Heart left ventricle (tissue), 16 donors: ENCODE results near the gene VAMP2. TPM values are rescaled to one million over a fixed set of nuclear protein-coding genes. Genes with fewer than 3 reads are reported as not detected.

Source experiments
- ATAC-seq, 4 donors: fragments of 200-7000 bp; cut with Tn5 transposase; one replicate each; pipeline ENCODE4 v1.9.1; 2020 to 2022; ENCODE audit warnings: moderate library complexity in 4 of 4, mild to moderate bottlenecking in 3 of 4, moderate number of reproducible peaks in 1 of 4
- DNase-seq, 5 donors: peaks; one replicate each; pipeline ENCODE4 v3.0.0-alpha.2; 2020
- H3K27ac ChIP-seq, 12 donors: fragments of 200-600 bp; sonication (generic) in 4 of 12; one replicate each; pipeline versions ENCODE4 v1.5.0 to v1.8.0; 2016 to 2022; ENCODE audit warnings: mild to moderate bottlenecking in 2 of 12
- H3K27me3 ChIP-seq, 9 donors: fragments of 200-600 bp; sonication (generic) in 2 of 9; one replicate each; pipeline versions ENCODE4 v1.5.1 to v1.8.0; 2016 to 2022; ENCODE audit warnings: mild to moderate bottlenecking in 3 of 9
- H3K36me3 ChIP-seq, 9 donors: fragments of 200-600 bp; sonication (generic) in 2 of 9; one replicate each; pipeline versions ENCODE4 v1.5.0 to v1.8.0; 2018 to 2022; ENCODE audit warnings: mild to moderate bottlenecking in 2 of 9
- H3K4me1 ChIP-seq, 12 donors: fragments of 200-600 bp; sonication (generic) in 4 of 12; one replicate each; pipeline versions ENCODE4 v1.5.0 to v1.8.0; 2016 to 2022; ENCODE audit warnings: mild to moderate bottlenecking in 3 of 12
- H3K4me3 ChIP-seq, 12 donors: fragments of 200-600 bp; sonication (generic) in 4 of 12; one replicate each; pipeline versions ENCODE4 v1.5.0 to v1.8.0; 2017 to 2022; ENCODE audit warnings: mild to moderate bottlenecking in 9 of 12, moderate library complexity in 4 of 12
- H3K9me3 ChIP-seq, 12 donors: fragments of 200-600 bp; sonication (generic) in 4 of 12; one replicate each; pipeline versions ENCODE4 v1.5.0 to v1.8.0; 2016 to 2022; ENCODE audit warnings: mild to moderate bottlenecking in 1 of 12
- CTCF ChIP-seq, 12 donors: fragments of 200-600 bp; sonication (generic) in 4 of 12; IDR thresholded peaks; one replicate each; pipeline versions ENCODE4 v1.5.0 to v1.8.0; 2018 to 2022; ENCODE audit warnings: antibody characterized with exemption in 12 of 12, mild to moderate bottlenecking in 5 of 12
- POLR2A ChIP-seq, 2 donors: fragments of 450-650 bp; IDR thresholded peaks; one replicate each; pipeline ENCODE4 v1.6.1; 2017; ENCODE audit warnings: antibody characterized with exemption in 2 of 2, mild to moderate bottlenecking in 2 of 2, moderate library complexity in 2 of 2
- WGBS, 4 donors: extraction: QIAGEN DNeasy Blood & Tissue Kit in 2 of 4; methylation state at CpG; one replicate each; pipeline versions ENCODE4 v1.1.5 to v1.1.7; 2013 to 2018; 5-methylcytosine and 5-hydroxymethylcytosine counted together
- intact Hi-C, 10 donors: fragments of 100-400 bp; cut with DNase I; formaldehyde crosslinking; loops; one replicate each; pipeline versions ENCODE4 v1.11.1 to v1.14.2; 2022
- polyA plus RNA-seq, 2 donors: library from polyadenylated mRNA; stranded (reverse); fragments of 200-250 nt; gene quantifications; one replicate each; pipeline ENCODE4 v1.2.3, GENCODE V29; 2013
- total RNA-seq, 9 donors: library from RNA; depleted of rRNA in 2 of 9; stranded (reverse); fragments of >200 nt in 2 of 9; fragmentation: NEBNext Ultra II Directional in 3 of 9; extraction: Animal tissue kit (Norgen Biotek cat#: 25700) in 3 of 9; gene quantifications; one replicate each; pipeline versions ENCODE4 v1.1.0 to v1.2.4, GENCODE V29; 2016 to 2023
- donor health status: ischemic (EF 13 %, LVEDD 7.1; RV severe dilation, severe dysfunction).
- donor health status: healthy with polysubstance abuse.
- donor health status: DM: no; HTN: yes; CAD: no.
- donor health status: DM: no; HTN: no; CAD: no.
- donor health status: ischemic (EF 25% LVEDD 6.9; RV normal size, moderate dysfunction).
- donor health status: ischemic (EF 25% LVEDD 5.7; RV mildly dilated, moderate dysfunction).
- donor health status: healthy.
- donor health status: DM: yes; HTN: yes; CAD: no.
- donor health status: ischemic (EF 35%, LVEDD 5.7; RV mildly dilated, moderate dysfunction).
- donor health status: nonischemic (EF 11% LVEDD 7.7; RV severe dilation, severe dysfunction).
- donor health status: DM: yes; HTN: yes; CAD: no.
- donor health status: PGD.
- donor health status: ischemic (EF 29% LVEDD 5.4; RV normal size, mild dysfunction).
- donor health status: nonischemic (EF 23%, LVEDD 6.1; RV moderate dilation, normal function).

Gene VAMP2
- total and polyA plus RNA-seq, 11 donors: 21.5 to 67.2 (median 50.6) TPM

- peaks cover 19 to 44% (median 36%) of the 10 kb centered on the region in 12 donors for H3K4me1 ChIP-seq
- no peak for ATAC-seq
Observed at GRCh38 chr17:8164815-8165131, 2.0 kb upstream of the VAMP2 start.

GRCh38 chr17:8163978-8164814 lies 1.4 kb upstream of the VAMP2 start:
- DNase-seq (peak; percentile 87 to 94 (median 90)), ATAC-seq (peak; percentile 80 to 91 (median 82))
- Histone ChIP-seq H3K27me3 (no peaks in the 10 kb centered on the region), H3K36me3 (peaks cover 0 to 26% (median 20%) of the 10 kb centered on the region in 9 donors), H3K4me3 (peak overlapping the region in 7 of 12 donors; percentile 16 to 99 (median 30)), H3K4me1 (peaks cover 19 to 47% (median 37%) of the 10 kb centered on the region in 12 donors), H3K9me3 (no peaks in the 10 kb centered on the region), H3K27ac (peak overlapping the region; percentile 95 to 100 (median 100))
- intact Hi-C loops: loop anchor here in 3 of 10 donors (5.0 kb wide), 1 partner anchor 42 kb away; the partner anchor contains the start of gene HES7 (in 3 of the 3)
- TF ChIP-seq CTCF (IDR thresholded peaks at IDR 0.05): no peak
- peak in 1 of 2 donors; percentile 52 for TF ChIP-seq POLR2A (IDR thresholded peaks at IDR 0.05)
- 14 to 23% (median 20%) methylated on average over 9 to 13 of the region's 13 CpGs for whole genome bisulfite sequencing, 4 donors

More at GRCh38 chr17:8164815-8165131, 2.0 kb upstream of the VAMP2 start:
- intact Hi-C loops: loop anchor here in 3 of 10 donors (5.0 kb wide), 1 partner anchor 42 kb away; the partner anchor contains the start of gene HES7 (in 3 of the 3)
- H3K27ac ChIP-seq: peak overlapping the region; percentile 95 to 100 (median 100)
- no peaks in the 10 kb centered on the region for H3K9me3 ChIP-seq
- DNase-seq: peak in 2 of 5 donors; percentile 31 to 38
- TF ChIP-seq POLR2A (IDR thresholded peaks at IDR 0.05) (no peak), CTCF (IDR thresholded peaks at IDR 0.05) (no peak)
- WGBS, 4 donors: 52 to 64% (median 58%) methylated on average over 6 of the region's 6 CpGs
- no peaks in the 10 kb centered on the region for H3K27me3 ChIP-seq
- peaks cover 0 to 20% (median 15%) of the 10 kb centered on the region in 9 donors for H3K36me3 ChIP-seq
- H3K4me3 ChIP-seq: peak overlapping the region in 3 of 12 donors; percentile 20 to 98 (median 30)

- DNase-seq (peak in 3 of 5 donors; percentile 30 to 65 (median 44)), ATAC-seq (peak in 3 of 4 donors; percentile 2 to 16 (median 4))
- no peak for TF ChIP-seq POLR2A (IDR thresholded peaks at IDR 0.05)
- TF ChIP-seq CTCF (IDR thresholded peaks at IDR 0.05): no peak
- peaks cover 20 to 56% (median 42%) of the 10 kb centered on the region in 12 donors for H3K4me1 ChIP-seq
- H3K9me3 ChIP-seq: no peaks in the 10 kb centered on the region
- intact Hi-C loops: loop anchor here in 3 of 10 donors (1.0 to 5.0 kb wide), 2 partner anchors 25 to 41 kb away; partner anchors contain the start of gene HES7 (in 3 of the 3)
- H3K27ac ChIP-seq: peak overlapping the region; percentile 95 to 100 (median 100)
- no peaks in the 10 kb centered on the region for H3K27me3 ChIP-seq
- H3K4me3 ChIP-seq: peak overlapping the region; percentile 82 to 100 (median 99)
- 6 to 16% (median 9%) methylated on average over 20 to 55 of the region's 55 CpGs for WGBS, 4 donors
- peaks cover 0 to 32% (median 22%) of the 10 kb centered on the region in 9 donors for H3K36me3 ChIP-seq
Observed at GRCh38 chr17:8162997-8163977, 539 bp upstream of the VAMP2 start.
